CD1c-positive myeloid dendritic cell (primary cell): Measurements from ENCODE around the gene KRTAP2-3.

Experiments used
- DNase-seq: peaks from one replicate; pipeline ENCODE4 v3.0.0-alpha.2; 2016; ENCODE audit errors: extremely low spot score

Gene KRTAP2-3

GRCh38 chr17:41029633-41030245 lies 30.2 kb downstream of the KRTAP2-3 start, which contains the start of gene KRTAP1-4:
Gene KRTAP1-4 (minus strand): TSS chr17:41030195. CDS start chr17:41030078, 117 bp downstream.
- no peak for DNase-seq

GRCh38 chr17:41026715-41027471 lies 33.0 kb downstream of the KRTAP2-3 start, which contains the start of gene KRTAP1-5:
Gene KRTAP1-5 (minus strand): TSS chr17:41027208. CDS start chr17:41027155, 53 bp downstream.
- DNase-seq = no peak

GRCh38 chr17:41024697-41025096 lies 35.2 kb downstream of the KRTAP2-3 start:
- DNase-seq = no peak

- DNase-seq = no peak
These were observed 39.6 kb downstream of the KRTAP2-3 start for GRCh38 chr17:41020336-41020735.

- no peak for DNase-seq
These were observed 40.5 kb downstream of the KRTAP2-3 start for GRCh38 chr17:41019415-41019814.

- DNase-seq = no peak
These were observed 41.4 kb downstream of the KRTAP2-3 start for GRCh38 chr17:41018541-41018940.

GRCh38 chr17:41016578-41017215 lies 43.2 kb downstream of the KRTAP2-3 start:
- no peak for DNase-seq

- DNase-seq = no peak
These were observed 44.5 kb downstream of the KRTAP2-3 start for GRCh38 chr17:41015454-41015853.

GRCh38 chr17:41013606-41014005 lies 46.3 kb downstream of the KRTAP2-3 start:
- DNase-seq = no peak

- DNase-seq = no peak
These were observed 46.7 kb downstream of the KRTAP2-3 start for GRCh38 chr17:41013181-41013580.

- no peak for DNase-seq
These were observed 47.4 kb downstream of the KRTAP2-3 start for GRCh38 chr17:41012326-41013120.

- DNase-seq = no peak
These were observed 49.5 kb downstream of the KRTAP2-3 start for GRCh38 chr17:41010441-41010840.

GRCh38 chr17:41009936-41010335 lies 50.0 kb downstream of the KRTAP2-3 start:
- no peak for DNase-seq

GRCh38 chr17:41009301-41009760 lies 50.6 kb downstream of the KRTAP2-3 start:
- no peak for DNase-seq
